ENCODE results near the gene KCNAB2.

KCNAB2 gene

GRCh38 chr1:6109688-6110087 lies 64.0 kb downstream of the KCNAB2 start:
- no peak for DNase-seq (ENCODE audit: low read depth in 2 of 2)

DNA sequence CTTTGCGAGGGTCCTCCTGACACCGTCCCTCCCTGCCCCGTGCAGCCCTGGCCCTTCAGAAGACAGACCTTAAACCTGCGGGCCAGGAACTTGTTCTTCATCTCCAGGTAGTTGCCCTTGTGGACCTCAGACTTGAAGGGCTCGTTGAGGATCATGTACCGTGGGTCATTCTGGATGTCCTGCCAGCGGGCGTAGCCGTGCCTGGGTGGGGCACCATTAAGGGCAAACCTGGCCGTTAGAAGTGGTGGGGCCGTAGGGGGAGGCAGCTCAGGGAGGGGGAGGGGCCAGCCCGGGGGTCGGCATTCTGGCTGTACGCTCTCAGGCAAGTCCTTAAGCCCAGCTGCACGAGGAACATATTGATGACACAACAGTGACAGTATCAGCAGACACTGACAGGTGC lies 64.6 kb downstream of the KCNAB2 start:
- DNase-seq (ENCODE audit: low read depth in 2 of 2): no peak

GRCh38 chr1:6111571-6111970 lies 65.9 kb downstream of the KCNAB2 start:
- DNase-seq (ENCODE audit: low read depth in 2 of 2): no peak

GRCh38 chr1:6111991-6112689 lies 66.5 kb downstream of the KCNAB2 start:
- no peak for DNase-seq (ENCODE audit: low read depth in 2 of 2)

DNA sequence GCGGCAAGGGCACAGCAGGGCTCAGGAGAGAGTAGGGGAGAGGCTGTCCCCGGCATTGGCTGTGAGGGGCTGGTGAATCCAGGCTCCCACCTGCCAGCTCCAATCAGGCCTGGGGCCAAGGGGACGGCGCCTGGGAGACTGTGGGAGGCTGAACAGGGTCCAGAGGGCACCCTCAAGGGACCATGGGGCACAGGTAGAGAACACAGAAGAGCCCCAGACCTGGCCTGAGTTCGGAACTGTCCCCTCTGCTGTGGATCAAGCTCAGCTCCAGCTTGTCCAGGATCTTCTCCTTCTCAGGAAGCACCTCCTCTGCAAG lies 67.0 kb downstream of the KCNAB2 start:
- DNase-seq (ENCODE audit: low read depth in 2 of 2): no peak

DNA sequence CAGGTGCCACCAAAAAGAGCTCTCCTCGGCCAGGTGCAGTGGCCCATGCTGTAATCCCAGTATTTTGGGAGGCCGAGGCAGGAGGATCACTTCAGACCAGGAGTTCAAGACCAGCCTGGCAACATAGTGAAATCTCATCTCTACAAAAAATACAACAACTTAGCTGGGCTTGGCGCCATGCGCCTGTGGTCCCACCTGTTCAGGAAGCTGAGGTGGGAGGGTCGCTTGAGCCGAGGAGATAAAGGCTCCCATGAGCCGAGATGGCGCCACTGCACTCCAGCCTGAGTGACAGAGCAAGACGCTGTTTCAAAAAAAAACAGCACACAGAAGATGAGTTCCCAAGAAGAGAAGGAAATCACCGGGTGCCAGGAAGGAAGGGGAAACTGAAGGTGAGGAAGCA lies 67.4 kb downstream of the KCNAB2 start:
- DNase-seq (ENCODE audit: low read depth in 2 of 2): no peak

DNA sequence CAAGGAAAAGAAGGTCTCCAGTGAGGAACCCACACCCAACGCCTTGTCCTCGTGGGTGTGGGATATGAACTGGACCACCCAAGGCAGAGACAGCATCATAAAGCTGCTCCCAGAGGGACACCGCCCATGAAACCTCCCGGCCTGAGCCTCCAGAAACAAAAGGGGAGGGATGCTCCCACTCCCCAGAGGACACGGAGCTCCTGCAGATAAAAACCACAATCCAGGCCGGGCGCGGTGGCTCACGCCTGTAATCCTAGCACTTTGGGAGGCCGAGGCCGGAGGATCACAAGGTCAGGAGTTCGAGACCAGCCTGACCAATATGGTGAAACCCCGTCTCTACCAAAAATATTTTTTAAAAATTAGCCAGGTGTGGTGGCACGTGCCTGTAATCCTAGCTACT lies 68.1 kb downstream of the KCNAB2 start:
- no peak for DNase-seq (ENCODE audit: low read depth in 2 of 2)

GRCh38 chr1:6116137-6116536 lies 70.4 kb downstream of the KCNAB2 start:
- DNase-seq (ENCODE audit: low read depth in 2 of 2): no peak

DNA sequence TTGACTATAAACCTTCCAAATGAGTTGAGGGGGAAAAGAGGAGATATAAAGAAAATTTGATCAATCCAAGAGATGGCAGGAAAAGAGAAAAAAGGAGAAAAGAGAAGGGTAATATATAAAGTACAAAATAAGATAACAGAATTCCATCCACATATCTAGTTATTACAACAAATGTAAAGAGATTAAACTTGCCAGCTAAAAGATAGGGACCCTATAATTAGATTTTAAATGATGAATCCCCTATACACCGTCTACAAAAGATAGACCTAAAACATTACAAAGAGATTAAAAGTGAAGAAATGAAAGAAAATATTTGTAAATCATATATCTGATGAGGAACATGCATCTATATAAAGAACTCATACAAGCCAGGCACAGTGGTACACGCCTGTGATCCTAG lies 71.4 kb downstream of the KCNAB2 start:
- no peak for DNase-seq (ENCODE audit: low read depth in 2 of 2)

DNA sequence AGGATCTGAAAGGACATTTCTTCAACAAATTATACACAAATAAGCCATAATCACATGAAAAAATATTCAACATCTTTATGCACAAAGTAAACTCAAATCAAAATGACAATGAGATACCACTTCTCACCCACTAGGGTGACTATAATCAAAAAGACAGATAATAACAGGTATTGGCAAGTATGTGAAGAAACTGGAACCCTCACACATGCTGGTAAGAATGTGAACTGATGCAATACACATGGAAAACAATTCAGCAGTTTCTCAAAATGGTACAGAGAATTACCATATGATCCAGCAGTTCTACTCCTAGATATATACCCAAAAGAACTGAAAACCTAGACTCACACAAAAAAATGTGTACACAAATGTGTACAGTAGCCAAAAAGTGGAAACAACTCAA lies 71.9 kb downstream of the KCNAB2 start:
- DNase-seq (ENCODE audit: low read depth in 2 of 2): no peak

DNA sequence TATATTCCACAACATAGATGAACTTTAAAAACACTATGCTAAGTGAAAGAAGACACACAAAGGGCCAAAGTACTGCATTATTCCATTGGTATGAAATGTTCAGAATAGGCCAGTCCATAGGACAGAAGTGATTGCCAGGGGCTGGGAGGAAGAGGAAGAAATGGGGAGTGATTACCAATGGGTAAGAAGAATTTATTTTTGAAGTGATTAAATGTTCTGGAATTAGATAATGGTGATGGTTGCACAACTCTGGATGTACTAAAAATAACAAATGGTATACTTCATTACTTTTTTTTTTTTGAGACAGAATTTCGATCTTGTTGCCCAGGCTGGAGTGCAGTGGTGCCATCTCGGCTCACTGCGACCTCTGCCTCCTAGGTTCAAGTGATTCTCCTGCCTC lies 72.7 kb downstream of the KCNAB2 start:
- no peak for DNase-seq (ENCODE audit: low read depth in 2 of 2)

DNA sequence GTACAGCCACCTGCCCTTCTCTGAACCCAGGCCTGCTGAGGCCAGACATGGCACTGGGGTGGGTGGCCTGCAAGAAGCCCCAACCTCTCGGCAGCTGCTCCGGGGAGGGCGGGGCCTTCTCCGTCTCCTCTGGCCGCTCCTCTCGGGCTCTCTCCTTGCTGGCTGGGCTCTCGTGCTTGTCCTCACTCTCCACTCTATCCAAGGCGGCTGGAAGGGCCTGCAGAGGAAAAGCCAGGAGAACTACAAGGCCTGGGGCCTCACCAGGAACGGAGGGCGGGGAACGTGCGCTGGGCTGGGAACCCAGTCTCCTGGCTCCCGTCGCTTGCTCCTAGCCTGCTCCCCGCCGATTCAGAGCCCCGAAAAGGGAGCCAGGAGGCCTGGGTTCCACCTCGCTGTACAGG lies 75.3 kb downstream of the KCNAB2 start:
- no peak for DNase-seq (ENCODE audit: low read depth in 2 of 2)

GRCh38 chr1:6121651-6122370 lies 76.1 kb downstream of the KCNAB2 start:
- DNase-seq (ENCODE audit: low read depth in 2 of 2): no peak

GRCh38 chr1:6123083-6123482 lies 77.4 kb downstream of the KCNAB2 start:
- no peak for DNase-seq (ENCODE audit: low read depth in 2 of 2)

DNA sequence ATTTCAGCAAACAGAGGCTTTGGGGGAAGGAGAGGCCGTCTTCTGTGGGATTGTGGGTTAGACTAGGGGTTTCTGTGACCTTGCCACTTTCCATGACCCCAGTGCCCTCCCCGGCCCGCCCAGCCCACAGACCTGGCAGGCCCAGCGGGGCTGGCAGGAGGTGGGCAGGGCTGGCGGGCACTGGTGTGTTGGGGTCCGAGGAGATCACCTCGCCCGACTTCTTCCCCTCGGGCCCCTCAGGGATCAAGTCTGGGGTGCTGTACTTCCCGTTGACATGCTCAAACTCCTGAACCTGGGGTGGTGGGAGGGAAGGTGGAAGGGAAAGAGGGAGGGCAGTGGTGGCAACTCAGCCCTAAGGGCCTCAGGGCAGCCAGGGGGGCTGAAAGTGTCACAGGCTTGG lies 78.1 kb downstream of the KCNAB2 start:
- no peak for DNase-seq (ENCODE audit: low read depth in 2 of 2)

GRCh38 chr1:6124341-6124740 lies 78.7 kb downstream of the KCNAB2 start:
- DNase-seq (ENCODE audit: low read depth in 2 of 2): no peak

DNA sequence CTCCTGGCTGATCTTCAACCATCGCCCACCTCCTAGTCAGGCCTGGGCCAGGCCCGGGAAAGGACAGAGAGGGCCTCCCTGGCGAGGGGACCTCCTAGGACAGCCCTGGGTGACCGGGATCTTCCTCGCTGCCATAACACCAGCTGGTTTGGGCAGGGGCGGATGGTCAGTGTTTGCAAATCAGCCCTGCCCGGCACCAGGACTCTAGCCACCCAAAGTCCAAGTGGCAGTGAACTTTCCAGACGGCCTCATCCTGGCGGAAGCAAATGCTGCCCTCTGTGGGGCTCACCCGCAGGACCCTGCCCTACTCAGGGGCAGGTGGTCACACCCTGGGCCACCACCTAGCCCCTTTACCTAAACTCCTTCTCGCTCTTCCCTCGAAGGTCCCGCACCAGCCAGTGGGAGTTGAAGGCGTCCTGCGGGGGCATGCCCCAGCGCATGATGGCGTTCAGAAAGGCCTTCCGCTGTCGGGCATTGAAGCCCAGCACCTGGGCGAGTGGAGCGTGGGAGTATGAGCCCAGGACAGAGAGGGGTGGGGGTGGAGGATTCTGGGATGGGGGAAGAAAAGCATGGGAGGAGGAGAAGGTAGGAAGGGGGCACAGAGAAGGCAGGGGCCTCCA lies 79.2 kb downstream of the KCNAB2 start:
- DNase-seq (ENCODE audit: low read depth in 2 of 2): no peak

GRCh38 chr1:6125366-6125765 lies 79.7 kb downstream of the KCNAB2 start:
- DNase-seq (ENCODE audit: low read depth in 2 of 2): no peak

GRCh38 chr1:6126028-6126427 lies 80.3 kb downstream of the KCNAB2 start:
- no peak for DNase-seq (ENCODE audit: low read depth in 2 of 2)

DNA sequence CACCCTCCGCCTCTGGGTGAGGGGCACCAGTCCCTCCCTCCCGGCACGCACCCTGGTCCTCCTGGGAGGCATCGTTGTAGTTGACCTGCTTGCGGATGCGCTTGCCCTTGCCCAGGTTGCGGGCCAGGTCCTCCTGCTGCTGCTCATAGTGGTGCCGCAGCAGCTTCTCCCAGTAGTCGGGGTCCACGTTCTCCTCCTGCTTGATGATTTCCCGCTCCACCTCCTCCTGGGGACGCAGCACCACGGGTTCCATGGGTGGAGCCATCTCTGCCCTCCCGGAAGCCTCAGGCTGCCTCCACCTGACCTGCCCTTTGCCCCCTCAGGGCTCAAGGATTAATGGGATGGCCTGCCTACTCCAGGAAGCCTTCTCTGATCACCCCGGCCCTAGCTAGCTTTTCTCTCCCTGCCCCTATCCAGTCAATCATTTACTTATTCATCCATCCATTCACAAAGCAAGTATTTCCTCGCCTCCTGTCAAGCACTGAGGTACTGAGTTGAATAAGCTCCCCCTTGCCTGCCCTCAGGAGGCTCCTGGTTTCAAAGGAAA lies 80.9 kb downstream of the KCNAB2 start:
- no peak for DNase-seq (ENCODE audit: low read depth in 2 of 2)

GRCh38 chr1:6127587-6128163 lies 82.0 kb downstream of the KCNAB2 start:
- DNase-seq (ENCODE audit: low read depth in 2 of 2): peak; percentile 48 to 62

GRCh38 chr1:6128276-6129081 lies 82.8 kb downstream of the KCNAB2 start:
- DNase-seq (ENCODE audit: low read depth in 2 of 2): no peak
